ENCODE data around the gene LGALS9.

LGALS9 gene

GRCh38 chr17:27595208-27595607 lies 35.8 kb upstream of the LGALS9 start:
- H3K4me3 ChIP-seq, result no peak overlapping the region
- H3K9me3 ChIP-seq, result no peaks in the 10 kb centered on the region
- intact Hi-C loops (cut with DNase I; ENCODE audit: low total_unique reads), result loop anchor here (10.0 kb wide), 1 partner anchor 140 kb away; the partner anchor contains the start of gene KSR1
- DNase-seq, result no peak
- no peaks in the 10 kb centered on the region for H3K27me3 ChIP-seq
- no peak overlapping the region for H3K27ac ChIP-seq
- no peak for TF ChIP-seq CTCF (IDR thresholded peaks at IDR 0.05)
- H3K4me1 ChIP-seq, result peaks cover 0 to 2% (median 0%) of the 10 kb centered on the region in 4 donors
- H3K36me3 ChIP-seq, result peaks cover 0 to 72% (median 47%) of the 10 kb centered on the region in 3 donors

GRCh38 chr17:27596096-27596495 lies 34.9 kb upstream of the LGALS9 start:
- intact Hi-C loops (cut with DNase I; ENCODE audit: low total_unique reads), result loop anchor here (10.0 kb wide), 1 partner anchor 141 kb away; the partner anchor contains the start of gene KSR1

GRCh38 chr17:27596566-27597187 lies 34.3 kb upstream of the LGALS9 start:
- Histone ChIP-seq H3K4me3 (no peak overlapping the region), H3K27me3 (no peaks in the 10 kb centered on the region), H3K4me1 (peaks cover 0 to 3% (median under 1%) of the 10 kb centered on the region in 4 donors), H3K36me3 (peaks cover 0 to 61% (median 39%) of the 10 kb centered on the region in 3 donors), H3K27ac (no peak overlapping the region), H3K9me3 (no peaks in the 10 kb centered on the region)
- no peak for TF ChIP-seq CTCF (IDR thresholded peaks at IDR 0.05)
- intact Hi-C loops (cut with DNase I; ENCODE audit: low total_unique reads), result loop anchor here (10.0 kb wide), 1 partner anchor 142 kb away; the partner anchor contains the start of gene KSR1
- no peak for DNase-seq

More at GRCh38 chr17:27596096-27596495, 34.9 kb upstream of the LGALS9 start:
- no peak for TF ChIP-seq CTCF (IDR thresholded peaks at IDR 0.05)
- Histone ChIP-seq H3K36me3 (peaks cover 0 to 66% (median 40%) of the 10 kb centered on the region in 3 donors), H3K4me1 (peaks cover 0 to 3% (median 0%) of the 10 kb centered on the region in 4 donors), H3K27me3 (no peaks in the 10 kb centered on the region), H3K4me3 (no peak overlapping the region), H3K27ac (no peak overlapping the region), H3K9me3 (no peaks in the 10 kb centered on the region)
- DNase-seq, result no peak

- no peak overlapping the region for H3K27ac ChIP-seq
- DNase-seq, result no peak
- no peaks in the 10 kb centered on the region for H3K27me3 ChIP-seq
- no peak overlapping the region for H3K4me3 ChIP-seq
- no peaks in the 10 kb centered on the region for H3K9me3 ChIP-seq
- peaks cover 0 to 58% (median 34%) of the 10 kb centered on the region in 3 donors for H3K36me3 ChIP-seq
- H3K4me1 ChIP-seq, result peaks cover 0 to 3% (median 1%) of the 10 kb centered on the region in 4 donors
- intact Hi-C loops (cut with DNase I; ENCODE audit: low total_unique reads), result loop anchor here (10.0 kb wide), 1 partner anchor 142 kb away; the partner anchor contains the start of gene KSR1
- no peak for TF ChIP-seq CTCF (IDR thresholded peaks at IDR 0.05)
Observed at GRCh38 chr17:27597188-27597580, 33.8 kb upstream of the LGALS9 start.

GRCh38 chr17:27597783-27598320 lies 33.1 kb upstream of the LGALS9 start:
- no peaks in the 10 kb centered on the region for H3K27me3 ChIP-seq
- DNase-seq, result no peak
- intact Hi-C loops (cut with DNase I; ENCODE audit: low total_unique reads), result loop anchor here (10.0 kb wide), 1 partner anchor 143 kb away; the partner anchor contains the start of gene KSR1
- H3K4me1 ChIP-seq, result peaks cover 0 to 3% (median 1%) of the 10 kb centered on the region in 4 donors
- H3K4me3 ChIP-seq, result no peak overlapping the region
- H3K9me3 ChIP-seq, result no peaks in the 10 kb centered on the region
- H3K36me3 ChIP-seq, result peaks cover 0 to 52% (median 27%) of the 10 kb centered on the region in 3 donors
- no peak for TF ChIP-seq CTCF (IDR thresholded peaks at IDR 0.05)
- no peak overlapping the region for H3K27ac ChIP-seq
